Measurements from ENCODE around the gene ADIPOQ. TPM values are rescaled to one million over a fixed set of nuclear protein-coding genes. Genes with fewer than 3 reads are reported as not detected.

Gene ADIPOQ
- polyA plus RNA-seq, 1 of the 3 experiments (the other 2 are of a cell fraction): not detected

GRCh38 chr3:186901135-186901734 is 58.7 kb downstream of the ADIPOQ start:
- Histone ChIP-seq H4K20me1 (ENCODE audit: insufficient read depth) (no peaks in the 10 kb centered on the region), H3K9me3 (no peaks in the 10 kb centered on the region), H3K36me3 (replicated peaks in 1 of 2; ENCODE audit: control insufficient read depth in 1 of 2, insufficient read depth in 2 of 2, low read length in 1 of 2) (no peaks in the 10 kb centered on the region), H3K9ac (no peak overlapping the region), H3K79me2 (ENCODE audit: insufficient read depth) (no peaks in the 10 kb centered on the region), H3F3A (replicated peaks; ENCODE audit: insufficient read depth) (no peaks in the 10 kb centered on the region), H3K4me3 (ENCODE audit: low read depth in 2 of 2, low read length in 1 of 2) (no peak overlapping the region), H3K4me1 (ENCODE audit: control insufficient read depth in 1 of 2, insufficient read depth in 2 of 2, low read depth in 1 of 2, low read length in 1 of 2) (no peaks in the 10 kb centered on the region), H3K27ac (ENCODE audit: low read depth in 2 of 2, low read length in 1 of 2) (no peak overlapping the region), H3K27me3 (ENCODE audit: insufficient read depth) (no peaks in the 10 kb centered on the region), H3K9me2 (no peaks in the 10 kb centered on the region), H3K4me2 (no peak overlapping the region), H2AFZ (ENCODE audit: low read depth) (no peak overlapping the region)
- CTCF ChIA-PET: no interaction called here
- DNase-seq: no peak
- POLR2A ChIA-PET: no interaction called here
- WGBS (ENCODE audit: low lambda C conversion rate): 94% methylated on average over 1 of the region's 1 CpG
- TF ChIP-seq TAF1 (IDR thresholded peaks at IDR 0.05; ENCODE audit: borderline replicate concordance, low read depth, low read length) (no peak), YY1 (IDR thresholded peaks at IDR 0.05; ENCODE audit: low read depth) (no peak), NRF1 (IDR thresholded peaks at IDR 0.05; ENCODE audit: low read depth, low read length) (no peak), PBX3 (IDR thresholded peaks at IDR 0.05) (no peak)

GRCh38 chr3:186902154-186902553 is 59.6 kb downstream of the ADIPOQ start:
- no peak overlapping the region for H3K27ac ChIP-seq (ENCODE audit: low read depth in 2 of 2, low read length in 1 of 2)
- no peaks in the 10 kb centered on the region for H3K27me3 ChIP-seq (ENCODE audit: insufficient read depth)
- H3F3A ChIP-seq (replicated peaks; ENCODE audit: insufficient read depth): no peaks in the 10 kb centered on the region
- no peaks in the 10 kb centered on the region for H3K36me3 ChIP-seq (replicated peaks in 1 of 2; ENCODE audit: control insufficient read depth in 1 of 2, insufficient read depth in 2 of 2, low read length in 1 of 2)
- TF ChIP-seq USF1 (IDR thresholded peaks at IDR 0.05; ENCODE audit: borderline replicate concordance, low read depth) (no peak), ZBTB33 (IDR thresholded peaks at IDR 0.05; ENCODE audit: borderline replicate concordance, low read depth) (no peak), IRF3 (IDR thresholded peaks at IDR 0.05; ENCODE audit: low read depth, low read length) (no peak), NFIC (IDR thresholded peaks at IDR 0.05; ENCODE audit: borderline replicate concordance) (no peak), MAX (IDR thresholded peaks at IDR 0.05; ENCODE audit: low read depth) (no peak), CTCF (IDR thresholded peaks at IDR 0.05) (no peak), RCOR1 (IDR thresholded peaks at IDR 0.05; ENCODE audit: low read length) (no peak), MXI1 (IDR thresholded peaks at IDR 0.05; ENCODE audit: low read depth, low read length) (no peak), RAD21 (IDR thresholded peaks at IDR 0.05; ENCODE audit: low read length) (no peak), FOSL2 (IDR thresholded peaks at IDR 0.05; ENCODE audit: borderline replicate concordance, low read depth) (no peak), ELF1 (IDR thresholded peaks at IDR 0.05) (no peak)
- no peaks in the 10 kb centered on the region for H3K9me3 ChIP-seq
- no peaks in the 10 kb centered on the region for H3K79me2 ChIP-seq (ENCODE audit: insufficient read depth)
- CTCF ChIA-PET: no interaction called here
- no peak overlapping the region for H2AFZ ChIP-seq (ENCODE audit: low read depth)
- no peak overlapping the region for H3K9ac ChIP-seq
- POLR2A ChIA-PET: no interaction called here
- no peak for DNase-seq
- H3K4me3 ChIP-seq (ENCODE audit: low read depth in 2 of 2, low read length in 1 of 2): no peak overlapping the region
- WGBS (ENCODE audit: low lambda C conversion rate): 63% methylated on average over 3 of the region's 3 CpGs
- no peaks in the 10 kb centered on the region for H3K9me2 ChIP-seq
- H4K20me1 ChIP-seq (ENCODE audit: insufficient read depth): no peaks in the 10 kb centered on the region
- H3K4me1 ChIP-seq (ENCODE audit: control insufficient read depth in 1 of 2, insufficient read depth in 2 of 2, low read depth in 1 of 2, low read length in 1 of 2): no peaks in the 10 kb centered on the region
- no peak overlapping the region for H3K4me2 ChIP-seq
